DND-41 (cell line): ENCODE measurements around the gene NANOG.

Experiments
- EZH2 ChIP-seq: IDR thresholded peaks from 3 replicates; pipeline ENCODE4 v1.6.1; 2012; ENCODE audit warnings: borderline replicate concordance, low read depth, mild to moderate bottlenecking, moderate library complexity, low read length, inconsistent platforms; ENCODE audit not compliant: severe bottlenecking
- TF ChIP-seq, protein P1 (sequence below): IDR thresholded peaks from 2 replicates; pipeline ENCODE4 v1.5.1; 2012; ENCODE audit warnings: borderline replicate concordance, low read length, moderate library complexity, mild to moderate bottlenecking; ENCODE audit not compliant: poor library complexity, severe bottlenecking; ENCODE audit errors: extremely low read depth

- TF ChIP-seq EZH2: no peak
- TF ChIP-seq, protein P1, sequence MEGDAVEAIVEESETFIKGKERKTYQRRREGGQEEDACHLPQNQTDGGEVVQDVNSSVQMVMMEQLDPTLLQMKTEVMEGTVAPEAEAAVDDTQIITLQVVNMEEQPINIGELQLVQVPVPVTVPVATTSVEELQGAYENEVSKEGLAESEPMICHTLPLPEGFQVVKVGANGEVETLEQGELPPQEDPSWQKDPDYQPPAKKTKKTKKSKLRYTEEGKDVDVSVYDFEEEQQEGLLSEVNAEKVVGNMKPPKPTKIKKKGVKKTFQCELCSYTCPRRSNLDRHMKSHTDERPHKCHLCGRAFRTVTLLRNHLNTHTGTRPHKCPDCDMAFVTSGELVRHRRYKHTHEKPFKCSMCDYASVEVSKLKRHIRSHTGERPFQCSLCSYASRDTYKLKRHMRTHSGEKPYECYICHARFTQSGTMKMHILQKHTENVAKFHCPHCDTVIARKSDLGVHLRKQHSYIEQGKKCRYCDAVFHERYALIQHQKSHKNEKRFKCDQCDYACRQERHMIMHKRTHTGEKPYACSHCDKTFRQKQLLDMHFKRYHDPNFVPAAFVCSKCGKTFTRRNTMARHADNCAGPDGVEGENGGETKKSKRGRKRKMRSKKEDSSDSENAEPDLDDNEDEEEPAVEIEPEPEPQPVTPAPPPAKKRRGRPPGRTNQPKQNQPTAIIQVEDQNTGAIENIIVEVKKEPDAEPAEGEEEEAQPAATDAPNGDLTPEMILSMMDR: no peak
These were observed 38.9 kb upstream of the NANOG start for GRCh38 chr12:7750350-7750749.
